ENCODE results near the gene PPID.
"Not testable (repeated sequence)": the region's sequence is repeated elsewhere in the genome, so short reads cannot be mapped to it uniquely, and the experiment has no call there.

PPID gene

DNA sequence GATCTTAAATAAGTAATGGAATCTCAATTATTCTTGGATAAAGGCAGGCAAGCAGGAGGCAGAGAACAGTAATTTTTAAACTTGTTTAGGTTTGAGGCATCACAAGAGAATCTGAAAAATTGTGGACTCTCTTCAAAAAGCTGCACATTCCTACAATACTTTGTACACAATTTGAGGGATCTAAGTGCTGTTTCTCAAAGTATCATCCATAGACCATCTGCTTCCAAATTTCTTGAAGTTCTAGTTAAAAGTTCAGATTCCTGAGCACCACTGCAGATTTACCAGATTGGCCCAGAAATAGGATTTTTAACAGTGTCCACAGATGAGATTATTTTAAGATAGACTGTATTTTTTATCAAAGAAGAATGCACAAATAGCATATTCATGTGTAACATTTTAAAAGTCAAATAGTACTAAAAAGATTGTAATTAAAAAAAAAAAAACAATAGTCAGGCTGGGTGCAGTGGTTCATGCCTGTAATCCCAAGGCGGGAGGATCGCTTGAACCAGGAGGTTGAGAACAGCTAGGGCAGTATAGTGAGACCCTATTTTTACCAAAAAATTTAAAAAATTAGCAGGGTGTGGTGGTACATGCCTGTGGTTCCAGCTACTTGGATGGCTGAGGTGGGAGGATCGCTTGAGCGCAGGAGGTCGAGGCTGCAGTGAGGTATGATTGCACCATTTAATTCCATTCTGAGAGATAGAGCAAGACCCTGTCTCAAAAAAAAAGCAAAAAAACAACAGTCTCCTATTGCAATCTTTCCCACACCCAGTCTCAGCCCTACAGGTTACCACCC is 31.4 kb upstream of the PPID start:
- TF ChIP-seq, protein P1, sequence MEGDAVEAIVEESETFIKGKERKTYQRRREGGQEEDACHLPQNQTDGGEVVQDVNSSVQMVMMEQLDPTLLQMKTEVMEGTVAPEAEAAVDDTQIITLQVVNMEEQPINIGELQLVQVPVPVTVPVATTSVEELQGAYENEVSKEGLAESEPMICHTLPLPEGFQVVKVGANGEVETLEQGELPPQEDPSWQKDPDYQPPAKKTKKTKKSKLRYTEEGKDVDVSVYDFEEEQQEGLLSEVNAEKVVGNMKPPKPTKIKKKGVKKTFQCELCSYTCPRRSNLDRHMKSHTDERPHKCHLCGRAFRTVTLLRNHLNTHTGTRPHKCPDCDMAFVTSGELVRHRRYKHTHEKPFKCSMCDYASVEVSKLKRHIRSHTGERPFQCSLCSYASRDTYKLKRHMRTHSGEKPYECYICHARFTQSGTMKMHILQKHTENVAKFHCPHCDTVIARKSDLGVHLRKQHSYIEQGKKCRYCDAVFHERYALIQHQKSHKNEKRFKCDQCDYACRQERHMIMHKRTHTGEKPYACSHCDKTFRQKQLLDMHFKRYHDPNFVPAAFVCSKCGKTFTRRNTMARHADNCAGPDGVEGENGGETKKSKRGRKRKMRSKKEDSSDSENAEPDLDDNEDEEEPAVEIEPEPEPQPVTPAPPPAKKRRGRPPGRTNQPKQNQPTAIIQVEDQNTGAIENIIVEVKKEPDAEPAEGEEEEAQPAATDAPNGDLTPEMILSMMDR (IDR thresholded peaks at IDR 0.05; ENCODE audit: borderline replicate concordance, insufficient read depth, low read depth, low read length): no peak
- H3K4me3 ChIP-seq (ENCODE audit: low read depth, low read length): no peak overlapping the region

DNA sequence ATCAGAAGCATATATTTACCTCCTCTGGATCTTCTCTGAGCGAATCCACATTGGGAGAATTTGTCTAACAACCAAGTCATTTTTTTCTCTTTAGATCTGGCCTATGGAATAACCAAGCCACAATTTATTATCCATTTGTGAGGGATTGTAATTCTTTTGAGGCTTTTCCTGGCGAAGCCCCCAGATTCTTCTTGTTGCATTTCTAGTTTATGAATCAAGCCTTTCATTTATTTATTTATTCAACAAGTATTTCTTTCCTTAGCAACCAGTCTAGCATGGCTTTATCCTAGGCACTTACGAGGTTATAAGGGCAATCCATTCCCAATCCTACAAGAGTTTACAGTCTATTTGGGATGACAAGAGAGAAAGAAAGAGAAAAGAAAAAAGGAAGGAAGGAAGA is 27.2 kb upstream of the PPID start:
- no peak overlapping the region for H3K4me3 ChIP-seq (ENCODE audit: low read depth, low read length)
- TF ChIP-seq, protein P1 (IDR thresholded peaks at IDR 0.05; ENCODE audit: borderline replicate concordance, insufficient read depth, low read depth, low read length): no peak

- H3K4me3 ChIP-seq (ENCODE audit: low read depth, low read length): not testable (repeated sequence)
Measured at GRCh38 chr4:158746537-158746936, 23.3 kb upstream of the PPID start.

DNA sequence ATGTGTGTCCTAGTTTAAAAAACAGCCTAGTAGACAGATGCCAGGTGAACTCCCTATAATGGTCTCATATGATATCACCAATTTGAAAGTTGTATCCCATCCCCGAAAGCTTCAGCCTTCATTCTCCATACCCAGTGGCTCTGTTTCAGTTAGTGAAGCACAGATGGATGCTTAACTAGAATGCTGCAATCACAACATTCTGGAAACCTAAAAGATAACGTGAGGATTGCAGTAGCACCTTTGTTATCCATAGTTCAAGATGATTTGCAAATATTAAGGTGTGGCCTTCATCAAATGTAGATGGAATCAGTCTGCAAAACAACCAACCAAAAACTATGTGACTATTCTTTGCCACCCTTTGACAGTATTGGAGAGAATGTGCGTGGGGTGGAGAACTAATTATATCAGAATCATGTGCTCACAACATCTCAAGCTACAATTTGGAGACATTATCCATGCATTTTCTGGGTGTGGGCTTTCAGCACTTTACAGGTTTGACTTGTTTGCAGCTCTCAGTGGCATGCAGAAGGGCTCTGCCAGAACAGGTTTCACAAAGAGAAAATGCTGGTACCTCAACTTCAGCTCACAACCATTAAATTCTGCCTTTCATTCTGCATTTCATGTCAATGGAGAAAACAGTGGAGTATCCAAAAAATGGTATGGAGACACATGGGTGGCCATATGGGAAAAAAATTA is 18.3 kb upstream of the PPID start:
- H3K4me3 ChIP-seq (ENCODE audit: low read depth, low read length): no peak overlapping the region
- TF ChIP-seq, protein P1 (IDR thresholded peaks at IDR 0.05; ENCODE audit: borderline replicate concordance, insufficient read depth, low read depth, low read length): no peak

GRCh38 chr4:158739600-158739999 is 16.4 kb upstream of the PPID start:
- TF ChIP-seq, protein P1 (IDR thresholded peaks at IDR 0.05; ENCODE audit: borderline replicate concordance, insufficient read depth, low read depth, low read length): no peak
- no peak overlapping the region for H3K4me3 ChIP-seq (ENCODE audit: low read depth, low read length)

- no peak overlapping the region for H3K4me3 ChIP-seq (ENCODE audit: low read depth, low read length)
- TF ChIP-seq, protein P1 (IDR thresholded peaks at IDR 0.05; ENCODE audit: borderline replicate concordance, insufficient read depth, low read depth, low read length): no peak
Measured at GRCh38 chr4:158738866-158739265, 15.7 kb upstream of the PPID start.

- H3K4me3 ChIP-seq (ENCODE audit: low read depth, low read length): no peak overlapping the region
- TF ChIP-seq, protein P1 (IDR thresholded peaks at IDR 0.05; ENCODE audit: borderline replicate concordance, insufficient read depth, low read depth, low read length): peak; percentile 66; the same call in 1 of the 2 replicates
Measured at GRCh38 chr4:158729716-158730559, 6.7 kb upstream of the PPID start.

Measured in GM12875 (cell line).